Endothelial cell of umbilical vein (primary cell): ENCODE results near the gene OPCML. TPM values are rescaled to one million over a fixed set of nuclear protein-coding genes. Genes with fewer than 3 reads are reported as not detected.

Experiments used
- BruUV-seq: library from RNA; stranded (reverse); fragments of 400-500 nt; replicated peaks from 2 replicates; lab custom pipeline; 2021; lab: Mats Ljungman, UMichigan
- CTCF ChIA-PET: fragments of 300-600, 350-600 bp; sonication (Branson Sonifier 250); formaldehyde crosslinking; loops from one replicate; lab custom pipeline; 2021; ENCODE audit warnings: antibody characterized with exemption, inconsistent platforms; lab: Charles Lee
- POLR2A ChIA-PET: fragments of 300-600, 350-600 bp; sonication (Branson Sonifier 250); formaldehyde crosslinking; loops from one replicate; lab custom pipeline; 2021; ENCODE audit warnings: antibody characterized with exemption, inconsistent platforms; lab: Charles Lee
- DNase-seq: peaks from one replicate; pipeline ENCODE4 v3.0.0-alpha.2; 2011; ENCODE audit warnings: low read depth, low spot score
- FAIRE-seq: peaks from 2 replicates; lab custom pipeline; 2011; peaks lifted over from hg19 to GRCh38; lab: Jason Lieb, UNC
- H2AFZ ChIP-seq: 2 replicates; pipeline ENCODE4 v1.6.0; 2012; ENCODE audit warnings: low read depth, low read length, control low read depth, inconsistent platforms
- H3K27ac ChIP-seq: 2 replicates; pipeline ENCODE4 v1.5.1; 2011; ENCODE audit warnings: low read depth, mild to moderate bottlenecking, control low read depth, low read length, moderate library complexity; ENCODE audit not compliant: insufficient read depth
- H3K27me3 ChIP-seq, 2 experiments: 2 replicates each; pipeline versions ENCODE4 v1.6.0 to v1.6.1; 2011; ENCODE audit warnings: low read length in 2 of 2, mixed read lengths in 1 of 2; ENCODE audit not compliant: control insufficient read depth in 2 of 2, insufficient read depth in 2 of 2
- H3K36me3 ChIP-seq, 2 experiments: 2 replicates in 1 of 2; 3 replicates in 1 of 2; pipeline ENCODE4 v1.5.1; 2011; ENCODE audit warnings: low read length in 2 of 2, mild to moderate bottlenecking in 1 of 2, moderate library complexity in 1 of 2; ENCODE audit not compliant: control insufficient read depth in 2 of 2, insufficient read depth in 2 of 2; ENCODE audit errors: extremely low read depth in 1 of 2
- H3K4me1 ChIP-seq: 3 replicates; pipeline ENCODE4 v1.5.1; 2011; ENCODE audit warnings: mild to moderate bottlenecking, low read length; ENCODE audit not compliant: control insufficient read depth, insufficient read depth; ENCODE audit errors: extremely low read depth
- H3K4me2 ChIP-seq: 2 replicates; pipeline ENCODE4 v1.6.1; 2011; ENCODE audit warnings: low read length, control low read depth, mixed read lengths; ENCODE audit not compliant: insufficient read depth
- H3K4me3 ChIP-seq, 3 experiments: fragments of 200-600 bp in 1 of 3; sonication (generic), shearing (Covaris generic) in 1 of 3; replicated peaks in 1 of 3; 2 replicates each; pipeline ENCODE4 v1.5.1; 2011 to 2016; ENCODE audit warnings: control low read depth in 3 of 3, low read length in 3 of 3, mild to moderate bottlenecking in 2 of 3, inconsistent platforms in 1 of 3, low read depth in 1 of 3, moderate library complexity in 1 of 3; ENCODE audit not compliant: insufficient read depth in 1 of 3
- H3K79me2 ChIP-seq: 2 replicates; pipeline ENCODE4 v1.6.0; 2012; ENCODE audit warnings: low read length, inconsistent platforms; ENCODE audit not compliant: control insufficient read depth, insufficient read depth
- H3K9ac ChIP-seq: replicated peaks from 2 replicates; pipeline ENCODE3; 2011; ENCODE audit warnings: low read length, control low read depth; ENCODE audit not compliant: insufficient read depth; ENCODE audit errors: extremely low read depth
- H3K9me1 ChIP-seq: replicated peaks from 3 replicates; pipeline ENCODE4 v1.6.0; 2011; ENCODE audit warnings: mild to moderate bottlenecking, low read length; ENCODE audit not compliant: control insufficient read depth, insufficient read depth; ENCODE audit errors: extremely low read depth
- H3K9me3 ChIP-seq: replicated peaks from 2 replicates; pipeline ENCODE4 v1.5.1; 2012; ENCODE audit warnings: low read length, inconsistent platforms; ENCODE audit not compliant: control insufficient read depth, insufficient read depth
- H4K20me1 ChIP-seq: replicated peaks from 2 replicates; pipeline ENCODE3; 2011; ENCODE audit warnings: mild to moderate bottlenecking, low read length; ENCODE audit not compliant: control insufficient read depth, insufficient read depth; ENCODE audit errors: extremely low read depth
- CTCF ChIP-seq, 2 donors: IDR thresholded peaks; 1 replicate in 1 of 2; 2 replicates in 1 of 2; pipeline ENCODE4 v1.5.1; 2011; ENCODE audit warnings: low read length in 2 of 2, mild to moderate bottlenecking in 2 of 2, moderate library complexity in 2 of 2, control low read depth in 1 of 2, inconsistent platforms in 1 of 2, low read depth in 1 of 2; ENCODE audit not compliant: insufficient read depth in 1 of 2; ENCODE audit errors: extremely low read depth in 1 of 2
- EZH2 ChIP-seq: IDR thresholded peaks from 2 replicates; pipeline ENCODE4 v1.6.1; 2012; ENCODE audit warnings: borderline replicate concordance, low read depth, mild to moderate bottlenecking, moderate library complexity, low read length, inconsistent platforms; ENCODE audit not compliant: severe bottlenecking
- FOS ChIP-seq: IDR thresholded peaks from 2 replicates; pipeline ENCODE4 v1.6.1; 2011; ENCODE audit warnings: mild to moderate bottlenecking, low read length, moderate library complexity, borderline replicate concordance; ENCODE audit not compliant: insufficient read depth
- GATA2 ChIP-seq: IDR thresholded peaks from 2 replicates; pipeline ENCODE4 v1.7.0; 2011; ENCODE audit warnings: low read depth, mild to moderate bottlenecking, moderate library complexity, mixed read lengths, low read length; ENCODE audit not compliant: insufficient read length, insufficient read depth
- JUN ChIP-seq: IDR thresholded peaks from 2 replicates; pipeline ENCODE4 v1.6.1; 2011; ENCODE audit warnings: borderline replicate concordance, low read depth; ENCODE audit not compliant: insufficient read length, insufficient read depth
- MAX ChIP-seq: IDR thresholded peaks from 2 replicates; pipeline ENCODE4 v1.6.1; 2011; ENCODE audit not compliant: insufficient read depth, insufficient read length
- MYC ChIP-seq: IDR thresholded peaks from one replicate; pipeline ENCODE4 v1.6.1; 2011; ENCODE audit warnings: mild to moderate bottlenecking, low read depth, low read length
- POLR2A ChIP-seq: IDR thresholded peaks from 2 replicates; pipeline ENCODE4 v1.6.1; 2012; ENCODE audit warnings: low read depth, mild to moderate bottlenecking, control low read depth, low read length
- POLR2AphosphoS5 ChIP-seq: IDR thresholded peaks from 2 replicates; pipeline ENCODE4 v1.6.1; 2012; ENCODE audit warnings: low read depth, mild to moderate bottlenecking, control low read depth, low read length, moderate library complexity; ENCODE audit not compliant: insufficient read depth
- dilution Hi-C: fragments of 300-500 bp; cut with MboI; formaldehyde crosslinking; loops from one replicate; pipeline ENCODE4 v1.15.0; 2019; ENCODE audit warnings: low sequenced_read_pairs; ENCODE audit not compliant: extremely low pct_ligation_motif_present
- intact Hi-C: fragments of 100-400 bp; cut with micrococcal nuclease; formaldehyde crosslinking; loops from one replicate; pipeline ENCODE4 v1.10.0; 2022
- polyA plus RNA-seq, 4 experiments: library from polyadenylated mRNA; depleted of rRNA in 3 of 4; stranded (reverse) in 3 of 4; unstranded in 1 of 4; fragments of >200 nt; gene quantifications; 2 replicates each; pipeline versions ENCODE4 v1.2.1 to v1.2.3, GENCODE V29; 2011 to 2012; ENCODE audit warnings: missing spikeins in 1 of 4
- total RNA-seq: library from RNA; stranded (reverse); gene quantifications from 2 replicates; pipeline ENCODE4 v1.2.3, GENCODE V29; 2021

OPCML gene
- total and polyA plus RNA-seq, 2 donors (not counting 3 experiments of a cell fraction or from before 2014, with no cell fraction given) = not detected

- H3K36me3 ChIP-seq = no peaks in the 10 kb centered on the region
- H3K27me3 ChIP-seq = no peaks in the 10 kb centered on the region
- H4K20me1 ChIP-seq = no peaks in the 10 kb centered on the region
- intact Hi-C loops = no loop called here
- TF ChIP-seq POLR2A = no peak
- no peak for TF ChIP-seq JUN
- TF ChIP-seq EZH2 = no peak
- TF ChIP-seq MYC = no peak
- TF ChIP-seq CTCF (IDR thresholded peaks at IDR 0.05; ENCODE audit: extremely low read depth in 1 of 2, insufficient read depth in 1 of 2, low read depth in 1 of 2, low read length in 2 of 2) = no peak
- no peak for TF ChIP-seq MAX
- TF ChIP-seq FOS = no peak
- no peak for TF ChIP-seq POLR2AphosphoS5
- no peak for TF ChIP-seq GATA2
- no peaks in the 10 kb centered on the region for H3K4me1 ChIP-seq
- H3K9me3 ChIP-seq = peaks cover 4% of the 10 kb centered on the region
- H3K79me2 ChIP-seq = no peaks in the 10 kb centered on the region
- dilution Hi-C loops = no loop called here
- ChIA-PET CTCF (no interaction called here), POLR2A (no interaction called here)
- H3K9ac ChIP-seq = no peak overlapping the region
- BruUV-seq = no TSS peak
- H2AFZ ChIP-seq = no peak overlapping the region
- DNase-seq = no peak
- H3K9me1 ChIP-seq = no peaks in the 10 kb centered on the region
- H3K4me2 ChIP-seq = no peak overlapping the region
- no peak for FAIRE-seq
- no peak overlapping the region for H3K27ac ChIP-seq
- H3K4me3 ChIP-seq = no peak overlapping the region
Observed at GRCh38 chr11:132704781-132705375, 827.4 kb downstream of the OPCML start.
